DND-41 (cell line): ENCODE data around the gene SLC2A13.
"Not testable (repeated sequence)": the region's sequence is repeated elsewhere in the genome, so short reads cannot be mapped to it uniquely, and the experiment has no call there.

Source experiments
- EZH2 ChIP-seq: IDR thresholded peaks from 3 replicates; pipeline ENCODE4 v1.6.1; 2012; ENCODE audit warnings: borderline replicate concordance, low read depth, mild to moderate bottlenecking, moderate library complexity, low read length, inconsistent platforms; ENCODE audit not compliant: severe bottlenecking
- TF ChIP-seq, protein P1 (sequence below): IDR thresholded peaks from 2 replicates; pipeline ENCODE4 v1.5.1; 2012; ENCODE audit warnings: borderline replicate concordance, low read length, moderate library complexity, mild to moderate bottlenecking; ENCODE audit not compliant: poor library complexity, severe bottlenecking; ENCODE audit errors: extremely low read depth

- TF ChIP-seq EZH2, result not testable (repeated sequence)
- TF ChIP-seq, protein P1, sequence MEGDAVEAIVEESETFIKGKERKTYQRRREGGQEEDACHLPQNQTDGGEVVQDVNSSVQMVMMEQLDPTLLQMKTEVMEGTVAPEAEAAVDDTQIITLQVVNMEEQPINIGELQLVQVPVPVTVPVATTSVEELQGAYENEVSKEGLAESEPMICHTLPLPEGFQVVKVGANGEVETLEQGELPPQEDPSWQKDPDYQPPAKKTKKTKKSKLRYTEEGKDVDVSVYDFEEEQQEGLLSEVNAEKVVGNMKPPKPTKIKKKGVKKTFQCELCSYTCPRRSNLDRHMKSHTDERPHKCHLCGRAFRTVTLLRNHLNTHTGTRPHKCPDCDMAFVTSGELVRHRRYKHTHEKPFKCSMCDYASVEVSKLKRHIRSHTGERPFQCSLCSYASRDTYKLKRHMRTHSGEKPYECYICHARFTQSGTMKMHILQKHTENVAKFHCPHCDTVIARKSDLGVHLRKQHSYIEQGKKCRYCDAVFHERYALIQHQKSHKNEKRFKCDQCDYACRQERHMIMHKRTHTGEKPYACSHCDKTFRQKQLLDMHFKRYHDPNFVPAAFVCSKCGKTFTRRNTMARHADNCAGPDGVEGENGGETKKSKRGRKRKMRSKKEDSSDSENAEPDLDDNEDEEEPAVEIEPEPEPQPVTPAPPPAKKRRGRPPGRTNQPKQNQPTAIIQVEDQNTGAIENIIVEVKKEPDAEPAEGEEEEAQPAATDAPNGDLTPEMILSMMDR, result not testable (repeated sequence)
Observed at GRCh38 chr12:39893388-39893787, 212.5 kb downstream of the SLC2A13 start.
